Trophoblast cell (in vitro differentiated cells and primary cell): Measurements from ENCODE around the gene C6orf163.

Source experiments
- DNase-seq, 2 donors: peaks; one replicate each; pipeline ENCODE4 v3.0.0-alpha.2; 2016
- H2AFZ ChIP-seq: 2 replicates; pipeline ENCODE4 v1.6.1; 2013; ENCODE audit warnings: low read length, moderate library complexity, mild to moderate bottlenecking; ENCODE audit not compliant: insufficient read depth, poor library complexity
- H2AK5ac ChIP-seq: 2 replicates; pipeline ENCODE4 v1.6.1; 2013; ENCODE audit warnings: mild to moderate bottlenecking, low read length
- H2BK120ac ChIP-seq: 2 replicates; pipeline ENCODE4 v1.6.1; 2013; ENCODE audit warnings: low read length, mild to moderate bottlenecking, moderate library complexity; ENCODE audit not compliant: insufficient read depth, poor library complexity
- H2BK12ac ChIP-seq: 2 replicates; pipeline ENCODE4 v1.6.1; 2013; ENCODE audit warnings: mild to moderate bottlenecking, low read length, moderate library complexity
- H2BK5ac ChIP-seq: 2 replicates; pipeline ENCODE4 v1.6.1; 2013; ENCODE audit warnings: low read length, low read depth, moderate library complexity, mild to moderate bottlenecking; ENCODE audit not compliant: poor library complexity
- H3K14ac ChIP-seq: 2 replicates; pipeline ENCODE4 v1.6.1; 2013; ENCODE audit warnings: mild to moderate bottlenecking, low read length
- H3K18ac ChIP-seq: 2 replicates; pipeline ENCODE4 v1.6.1; 2013; ENCODE audit warnings: mild to moderate bottlenecking, low read length
- H3K23ac ChIP-seq: 2 replicates; pipeline ENCODE4 v1.6.1; 2013; ENCODE audit warnings: low read length
- H3K27ac ChIP-seq: 2 replicates; pipeline ENCODE4 v1.5.1; 2013; ENCODE audit warnings: low read depth, mild to moderate bottlenecking, inconsistent platforms, low read length, moderate library complexity
- H3K27me3 ChIP-seq: 2 replicates; pipeline ENCODE4 v1.6.1; 2013; ENCODE audit warnings: inconsistent platforms, mild to moderate bottlenecking, low read length, moderate library complexity; ENCODE audit not compliant: insufficient read depth
- H3K36me3 ChIP-seq, 2 experiments: 1 replicate in 1 of 2; 2 replicates in 1 of 2; pipeline ENCODE4 v1.6.1; 2013; ENCODE audit warnings: low read length in 2 of 2, mild to moderate bottlenecking in 2 of 2, moderate library complexity in 1 of 2; ENCODE audit not compliant: insufficient read depth in 2 of 2, control insufficient read depth in 1 of 2
- H3K4ac ChIP-seq: 2 replicates; pipeline ENCODE4 v1.6.1; 2013; ENCODE audit warnings: low read depth, mild to moderate bottlenecking, low read length, moderate library complexity
- H3K4me1 ChIP-seq, 2 experiments: 1 replicate in 1 of 2; 2 replicates in 1 of 2; pipeline ENCODE4 v1.6.1; 2013; ENCODE audit warnings: low read length in 2 of 2, mild to moderate bottlenecking in 2 of 2, moderate library complexity in 1 of 2; ENCODE audit not compliant: insufficient read depth in 2 of 2, control insufficient read depth in 1 of 2
- H3K4me2 ChIP-seq: 2 replicates; pipeline ENCODE4 v1.6.1; 2013; ENCODE audit warnings: inconsistent platforms, mild to moderate bottlenecking, low read length, moderate library complexity
- H3K4me3 ChIP-seq: 2 replicates; pipeline ENCODE4 v1.5.1; 2013; ENCODE audit warnings: mild to moderate bottlenecking, low read depth, low read length, inconsistent platforms
- H3K79me1 ChIP-seq: one replicate; pipeline ENCODE4 v1.6.1; 2013; ENCODE audit warnings: low read length
- H3K79me2 ChIP-seq: 2 replicates; pipeline ENCODE4 v1.6.1; 2013; ENCODE audit warnings: low read length, mild to moderate bottlenecking; ENCODE audit not compliant: control insufficient read depth, insufficient read depth, poor library complexity
- H3K9ac ChIP-seq: 2 replicates; pipeline ENCODE4 v1.6.1; 2013; ENCODE audit warnings: mild to moderate bottlenecking, low read length
- H3K9me3 ChIP-seq: 2 replicates; pipeline ENCODE4 v1.6.1; 2013; ENCODE audit warnings: low read depth, mild to moderate bottlenecking, control low read depth, inconsistent platforms, low read length; ENCODE audit not compliant: insufficient read depth
- H4K12ac ChIP-seq: 2 replicates; pipeline ENCODE4 v1.6.1; 2013; ENCODE audit warnings: low read depth, mild to moderate bottlenecking, low read length, moderate library complexity
- H4K8ac ChIP-seq: 2 replicates; pipeline ENCODE4 v1.6.1; 2013; ENCODE audit warnings: low read depth, mild to moderate bottlenecking, low read length, moderate library complexity
- H4K91ac ChIP-seq: one replicate; pipeline ENCODE4 v1.6.1; 2013; ENCODE audit warnings: low read depth, mild to moderate bottlenecking, low read length, moderate library complexity
- WGBS: extraction: QIAGEN DNeasy Blood & Tissue Kit; methylation state at CpG from one replicate; pipeline ENCODE4 v1.1.7; 2013; ENCODE audit warnings: missing lambda C conversion rate; ENCODE audit not compliant: insufficient read length, insufficient coverage; ENCODE audit errors: extremely low coverage; 5-methylcytosine and 5-hydroxymethylcytosine counted together

C6orf163 gene

DNA sequence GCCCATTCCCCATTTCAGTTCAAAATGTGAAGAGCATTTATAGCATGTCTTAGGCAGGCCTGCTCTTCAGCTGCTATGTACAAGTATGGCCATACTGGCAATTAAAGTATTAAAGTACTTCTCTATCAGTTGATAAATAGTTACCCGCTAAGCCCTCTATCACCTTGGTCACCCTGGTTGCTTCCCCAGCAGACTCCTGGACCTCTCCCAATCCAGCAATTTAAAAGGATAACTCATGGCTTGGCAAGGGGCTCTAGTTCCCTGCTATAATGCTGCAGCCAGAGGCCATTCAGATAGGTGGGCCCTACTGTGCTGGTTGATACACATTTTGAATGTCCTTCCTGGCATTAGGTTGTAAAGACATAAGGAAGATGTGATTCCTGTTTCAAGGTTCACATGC, 7.0 kb downstream of the C6orf163 start:
- H4K91ac ChIP-seq: no peak overlapping the region

DNA sequence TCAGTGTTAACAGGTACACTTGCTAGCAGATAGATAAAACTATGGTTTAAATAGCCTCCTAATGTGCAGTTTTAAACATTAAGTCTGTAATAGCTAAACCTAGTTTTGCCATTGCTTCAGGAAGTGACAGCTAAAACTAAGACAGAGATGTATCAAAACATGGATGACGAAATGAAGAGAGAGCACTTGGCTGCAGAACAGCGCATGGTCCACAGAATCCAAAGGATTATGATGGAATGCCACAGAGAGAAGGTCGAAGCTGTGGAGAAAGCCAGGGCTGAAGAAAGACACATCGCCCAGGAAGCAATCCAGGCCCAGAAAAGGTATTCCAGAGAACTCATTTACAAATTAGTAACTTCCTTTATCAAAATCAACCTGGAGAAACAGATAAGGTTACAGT, 11.6 kb downstream of the C6orf163 start:
- H3K18ac ChIP-seq: no peak overlapping the region
- no peak overlapping the region for H3K4me3 ChIP-seq
- no peak overlapping the region for H3K9ac ChIP-seq
- no peak overlapping the region for H3K27ac ChIP-seq
- no peaks in the 10 kb centered on the region for H3K9me3 ChIP-seq
- no peak overlapping the region for H2BK5ac ChIP-seq
- peaks cover 0 to 2% of the 10 kb centered on the region in 2 experiments for H3K36me3 ChIP-seq
- H2BK12ac ChIP-seq: no peak overlapping the region
- no peak overlapping the region for H2AFZ ChIP-seq
- H2BK120ac ChIP-seq: no peak overlapping the region
- no peak overlapping the region for H3K23ac ChIP-seq
- WGBS: no CpG with 5 or more reads among the region's 4 CpGs
- DNase-seq: no peak
- no peak overlapping the region for H4K12ac ChIP-seq
- H3K4me2 ChIP-seq: no peak overlapping the region
- no peak overlapping the region for H3K14ac ChIP-seq
- H4K8ac ChIP-seq: no peak overlapping the region
- no peak overlapping the region for H4K91ac ChIP-seq
- no peak overlapping the region for H2AK5ac ChIP-seq
- no peaks in the 10 kb centered on the region for H3K79me2 ChIP-seq
- H3K79me1 ChIP-seq: no peaks in the 10 kb centered on the region
- H3K4me1 ChIP-seq: no peaks in the 10 kb centered on the region
- no peak overlapping the region for H3K4ac ChIP-seq
- no peaks in the 10 kb centered on the region for H3K27me3 ChIP-seq

More for the DNA sequence above, 7.0 kb downstream of the C6orf163 start:
- Histone ChIP-seq H2BK12ac (no peak overlapping the region), H2BK5ac (no peak overlapping the region), H2AFZ (no peak overlapping the region), H3K4me1 (no peaks in the 10 kb centered on the region), H3K4me2 (no peak overlapping the region), H3K9me3 (no peaks in the 10 kb centered on the region), H2BK120ac (no peak overlapping the region), H3K36me3 (peaks cover 0 to 2% of the 10 kb centered on the region in 2 experiments), H3K23ac (no peak overlapping the region), H3K9ac (no peak overlapping the region), H4K12ac (no peak overlapping the region), H3K4ac (no peak overlapping the region), H3K18ac (no peak overlapping the region), H3K4me3 (no peak overlapping the region), H3K14ac (no peak overlapping the region), H2AK5ac (no peak overlapping the region), H3K79me1 (no peaks in the 10 kb centered on the region), H3K27ac (no peak overlapping the region), H3K79me2 (no peaks in the 10 kb centered on the region), H3K27me3 (no peaks in the 10 kb centered on the region), H4K8ac (no peak overlapping the region)
- WGBS: no CpG with 5 or more reads among the region's 1 CpG
- DNase-seq: no peak

DNA sequence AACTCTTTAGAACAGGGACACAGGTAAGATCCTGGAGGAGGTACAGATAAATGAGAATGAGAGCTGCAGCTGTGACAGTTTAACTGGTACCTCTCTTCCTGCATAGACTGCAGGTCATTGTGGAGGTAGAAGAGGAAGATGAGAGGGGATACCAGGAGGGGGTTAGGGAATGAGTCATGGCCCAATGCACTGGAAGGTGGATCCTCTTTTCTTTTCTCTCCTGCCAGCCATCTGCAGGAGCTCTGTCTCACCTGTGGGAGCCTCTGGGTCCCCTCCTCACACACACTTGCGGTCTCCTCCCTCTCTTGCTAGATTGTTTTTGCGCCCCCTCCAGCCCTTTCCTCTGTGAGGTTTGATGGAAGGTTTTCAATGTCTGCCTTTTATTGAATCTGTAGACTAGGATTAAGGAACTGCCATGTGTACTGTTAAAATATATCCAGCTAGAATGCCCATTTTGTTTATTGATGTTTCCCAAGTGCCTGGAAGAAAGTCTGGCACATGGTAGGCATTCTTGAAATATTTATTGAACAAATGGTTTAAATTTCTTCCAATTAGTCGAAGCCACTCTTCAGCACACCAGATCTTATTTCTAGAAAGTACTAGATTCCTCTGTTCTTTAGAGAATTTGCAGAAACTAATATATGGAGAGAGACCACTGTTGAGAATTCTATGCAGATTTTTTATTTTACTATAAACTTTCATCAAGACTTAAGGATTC, 13.0 kb downstream of the C6orf163 start:
- Histone ChIP-seq H2BK120ac (no peak overlapping the region), H3K18ac (no peak overlapping the region), H3K27me3 (no peaks in the 10 kb centered on the region), H3K4me1 (no peaks in the 10 kb centered on the region), H3K9ac (no peak overlapping the region), H2BK5ac (no peak overlapping the region), H3K79me1 (no peaks in the 10 kb centered on the region), H4K8ac (no peak overlapping the region), H3K14ac (no peak overlapping the region), H3K4ac (no peak overlapping the region), H2BK12ac (no peak overlapping the region), H4K91ac (no peak overlapping the region), H2AFZ (no peak overlapping the region), H3K27ac (no peak overlapping the region), H2AK5ac (no peak overlapping the region), H3K4me2 (no peak overlapping the region), H3K4me3 (no peak overlapping the region), H4K12ac (no peak overlapping the region), H3K36me3 (no peaks in the 10 kb centered on the region), H3K79me2 (no peaks in the 10 kb centered on the region), H3K9me3 (no peaks in the 10 kb centered on the region), H3K23ac (no peak overlapping the region)
- WGBS: no CpG with 5 or more reads among the region's 3 CpGs
- no peak for DNase-seq

DNA sequence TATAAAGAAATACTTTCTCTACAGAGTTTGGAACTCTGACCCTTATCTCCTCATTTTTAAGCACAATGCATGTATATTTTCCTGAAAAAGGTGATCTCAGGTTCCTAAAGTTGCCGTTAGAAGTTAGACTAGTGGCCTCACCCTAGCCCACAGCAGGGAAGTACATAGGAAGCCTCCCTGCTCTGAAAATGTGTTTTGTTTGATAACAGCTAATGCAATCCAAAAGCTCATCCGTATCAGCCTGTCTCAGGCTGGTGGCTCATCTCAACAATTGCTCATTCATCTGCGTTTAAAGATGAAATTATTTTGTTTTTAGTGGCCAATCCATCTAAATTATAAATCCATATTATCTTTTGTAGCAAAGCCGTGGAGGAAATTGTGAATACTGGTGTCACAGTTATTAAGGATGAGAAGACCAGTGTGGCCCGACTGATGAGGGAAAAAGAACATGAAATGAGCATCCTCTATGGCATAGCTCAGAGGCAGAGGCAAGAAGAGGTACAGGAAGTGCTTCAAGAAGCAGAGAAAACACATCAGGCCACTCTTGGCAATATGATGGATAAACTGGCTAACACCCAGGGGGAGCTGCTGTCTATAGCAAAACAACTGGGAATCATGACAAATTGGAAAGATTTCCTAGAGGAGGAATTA, 20.1 kb downstream of the C6orf163 start:
- no peak overlapping the region for H3K18ac ChIP-seq
- H3K4ac ChIP-seq: no peak overlapping the region
- H3K14ac ChIP-seq: no peak overlapping the region
- H2BK120ac ChIP-seq: no peak overlapping the region
- H3K4me1 ChIP-seq: no peaks in the 10 kb centered on the region
- no peak overlapping the region for H3K4me3 ChIP-seq
- H3K79me2 ChIP-seq: no peaks in the 10 kb centered on the region
- no peak overlapping the region for H3K9ac ChIP-seq
- no peak overlapping the region for H3K23ac ChIP-seq
- no peak overlapping the region for H2AK5ac ChIP-seq
- H3K36me3 ChIP-seq: no peaks in the 10 kb centered on the region
- H4K91ac ChIP-seq: no peak overlapping the region
- no peak overlapping the region for H4K12ac ChIP-seq
- no peak overlapping the region for H2AFZ ChIP-seq
- H3K4me2 ChIP-seq: no peak overlapping the region
- H3K79me1 ChIP-seq: no peaks in the 10 kb centered on the region
- no peak overlapping the region for H4K8ac ChIP-seq
- no CpG with 5 or more reads among the region's 5 CpGs for WGBS
- no peak overlapping the region for H2BK5ac ChIP-seq
- no peaks in the 10 kb centered on the region for H3K27me3 ChIP-seq
- peaks cover 11% of the 10 kb centered on the region for H3K9me3 ChIP-seq
- H3K27ac ChIP-seq: no peak overlapping the region
- no peak for DNase-seq
- no peak overlapping the region for H2BK12ac ChIP-seq
